D721Med (cell line): Measurements from ENCODE around the gene HMCN1.

Experiments used
- DNase-seq: peaks from one replicate; pipeline ENCODE4 v3.0.0; 2011; ENCODE audit warnings: low spot score; ENCODE audit not compliant: insufficient read length
- FAIRE-seq: peaks from 2 replicates; lab custom pipeline; 2011; peaks lifted over from hg19 to GRCh38; lab: Jason Lieb, UNC
- CTCF ChIP-seq: IDR thresholded peaks from 2 replicates; pipeline ENCODE4 v1.5.1; 2012; ENCODE audit warnings: mild to moderate bottlenecking, control low read depth; ENCODE audit not compliant: insufficient read depth; ENCODE audit errors: missing control alignments

Gene HMCN1

GRCh38 chr1:185846672-185847444 is 112.7 kb downstream of the HMCN1 start:
- FAIRE-seq (no peak), DNase-seq (no peak)
- no peak for TF ChIP-seq CTCF

GRCh38 chr1:185849014-185849413 is 114.8 kb downstream of the HMCN1 start:
- DNase-seq, result no peak
- no peak for TF ChIP-seq CTCF
- FAIRE-seq, result no peak

GRCh38 chr1:185850366-185850765 is 116.2 kb downstream of the HMCN1 start:
- no peak for TF ChIP-seq CTCF
- DNase-seq (no peak), FAIRE-seq (peak; percentile 25)

GRCh38 chr1:185853739-185854138 is 119.5 kb downstream of the HMCN1 start:
- no peak for TF ChIP-seq CTCF
- DNase-seq, result no peak
- FAIRE-seq, result peak; percentile 29

- DNase-seq (no peak), FAIRE-seq (no peak)
- no peak for TF ChIP-seq CTCF
Measured at GRCh38 chr1:185856482-185856881, 122.3 kb downstream of the HMCN1 start.

- no peak for FAIRE-seq
- no peak for TF ChIP-seq CTCF
- no peak for DNase-seq
Measured at GRCh38 chr1:185857442-185857841, 123.3 kb downstream of the HMCN1 start.

- no peak for DNase-seq
- no peak for FAIRE-seq
- no peak for TF ChIP-seq CTCF
Measured at GRCh38 chr1:185860311-185860710, 126.1 kb downstream of the HMCN1 start.
